Measurements from ENCODE around the gene IL12RB2. TPM values are rescaled to one million over a fixed set of nuclear protein-coding genes. Genes with fewer than 3 reads are reported as not detected.
"Not testable (repeated sequence)": the region's sequence is repeated elsewhere in the genome, so short reads cannot be mapped to it uniquely, and the experiment has no call there.

IL12RB2 gene
- polyA plus RNA-seq, 1 experiment: not detected

DNA sequence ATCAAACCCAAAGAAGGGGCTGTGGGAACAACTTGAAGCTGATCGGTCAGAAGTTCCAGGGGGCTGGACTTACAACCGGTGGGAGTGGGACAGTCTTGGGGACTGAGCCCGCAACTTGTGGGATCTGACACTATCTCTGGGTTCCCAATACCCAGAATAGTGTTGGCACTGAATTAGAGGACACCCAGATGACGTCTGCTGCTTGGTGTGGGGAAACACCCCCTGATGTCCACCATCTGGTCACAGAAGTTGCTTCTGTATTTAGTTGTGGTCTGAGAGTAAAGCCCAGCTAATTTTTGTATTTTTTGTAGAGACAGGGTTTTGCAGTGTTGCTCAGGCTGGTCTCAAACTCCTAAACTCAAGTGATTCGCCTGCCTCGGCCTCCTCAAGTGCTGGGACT, 93.8 kb downstream of the IL12RB2 start:
- CTCF ChIA-PET: interaction anchor here (1.0 kb wide), 1 partner anchor 10 kb away, joined by 3 read pairs; no protein-coding TSS in a partner anchor
- TF ChIP-seq, protein P1, sequence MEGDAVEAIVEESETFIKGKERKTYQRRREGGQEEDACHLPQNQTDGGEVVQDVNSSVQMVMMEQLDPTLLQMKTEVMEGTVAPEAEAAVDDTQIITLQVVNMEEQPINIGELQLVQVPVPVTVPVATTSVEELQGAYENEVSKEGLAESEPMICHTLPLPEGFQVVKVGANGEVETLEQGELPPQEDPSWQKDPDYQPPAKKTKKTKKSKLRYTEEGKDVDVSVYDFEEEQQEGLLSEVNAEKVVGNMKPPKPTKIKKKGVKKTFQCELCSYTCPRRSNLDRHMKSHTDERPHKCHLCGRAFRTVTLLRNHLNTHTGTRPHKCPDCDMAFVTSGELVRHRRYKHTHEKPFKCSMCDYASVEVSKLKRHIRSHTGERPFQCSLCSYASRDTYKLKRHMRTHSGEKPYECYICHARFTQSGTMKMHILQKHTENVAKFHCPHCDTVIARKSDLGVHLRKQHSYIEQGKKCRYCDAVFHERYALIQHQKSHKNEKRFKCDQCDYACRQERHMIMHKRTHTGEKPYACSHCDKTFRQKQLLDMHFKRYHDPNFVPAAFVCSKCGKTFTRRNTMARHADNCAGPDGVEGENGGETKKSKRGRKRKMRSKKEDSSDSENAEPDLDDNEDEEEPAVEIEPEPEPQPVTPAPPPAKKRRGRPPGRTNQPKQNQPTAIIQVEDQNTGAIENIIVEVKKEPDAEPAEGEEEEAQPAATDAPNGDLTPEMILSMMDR (IDR thresholded peaks at IDR 0.05; ENCODE audit: insufficient read depth, low read depth, low read length): no peak
- DNase-seq (ENCODE audit: low read depth): no peak
- Histone ChIP-seq H3K27me3 (ENCODE audit: control insufficient read depth, insufficient read depth, low read length) (no peaks in the 10 kb centered on the region), H3K36me3 (ENCODE audit: control insufficient read depth, insufficient read depth, low read length) (no peaks in the 10 kb centered on the region), H3K4me3 (ENCODE audit: low read depth, low read length) (no peak overlapping the region)
- POLR2A ChIA-PET: no interaction called here

- Histone ChIP-seq H3K27me3 (ENCODE audit: control insufficient read depth, insufficient read depth, low read length) (no peaks in the 10 kb centered on the region), H3K36me3 (ENCODE audit: control insufficient read depth, insufficient read depth, low read length) (no peaks in the 10 kb centered on the region), H3K4me3 (ENCODE audit: low read depth, low read length) (no peak overlapping the region)
- CTCF ChIA-PET: no interaction called here
- POLR2A ChIA-PET: no interaction called here
- TF ChIP-seq, protein P1 (IDR thresholded peaks at IDR 0.05; ENCODE audit: insufficient read depth, low read depth, low read length): no peak
- no peak for DNase-seq (ENCODE audit: low read depth)
Observed at GRCh38 chr1:67404212-67404620, 96.5 kb downstream of the IL12RB2 start.

- TF ChIP-seq, protein P1 (IDR thresholded peaks at IDR 0.05; ENCODE audit: insufficient read depth, low read depth, low read length): no peak
- Histone ChIP-seq H3K36me3 (ENCODE audit: control insufficient read depth, insufficient read depth, low read length) (no peaks in the 10 kb centered on the region), H3K4me3 (ENCODE audit: low read depth, low read length) (no peak overlapping the region), H3K27me3 (ENCODE audit: control insufficient read depth, insufficient read depth, low read length) (no peaks in the 10 kb centered on the region)
- CTCF ChIA-PET: interaction anchor here (1.9 kb wide), 1 partner anchor 29 kb away, joined by 3 read pairs; no protein-coding TSS in a partner anchor
- no peak for DNase-seq (ENCODE audit: low read depth)
- POLR2A ChIA-PET: interaction anchor here (0.6 kb wide), 1 partner anchor 9 kb away, joined by 8 read pairs; no protein-coding TSS in a partner anchor
Observed at GRCh38 chr1:67405473-67406245, 98.0 kb downstream of the IL12RB2 start.

GRCh38 chr1:67407498-67407897, 99.8 kb downstream of the IL12RB2 start:
- no peaks in the 10 kb centered on the region for H3K27me3 ChIP-seq (ENCODE audit: control insufficient read depth, insufficient read depth, low read length)
- TF ChIP-seq, protein P1 (IDR thresholded peaks at IDR 0.05; ENCODE audit: insufficient read depth, low read depth, low read length): no peak
- DNase-seq (ENCODE audit: low read depth): no peak
- H3K36me3 ChIP-seq (ENCODE audit: control insufficient read depth, insufficient read depth, low read length): no peaks in the 10 kb centered on the region
- no peak overlapping the region for H3K4me3 ChIP-seq (ENCODE audit: low read depth, low read length)
- POLR2A ChIA-PET: no interaction called here
- CTCF ChIA-PET: interaction anchor here (1.5 to 2.2 kb wide), 2 partner anchors 11 to 15 kb away, joined by 4 to 5 read pairs; no protein-coding TSS in a partner anchor

DNA sequence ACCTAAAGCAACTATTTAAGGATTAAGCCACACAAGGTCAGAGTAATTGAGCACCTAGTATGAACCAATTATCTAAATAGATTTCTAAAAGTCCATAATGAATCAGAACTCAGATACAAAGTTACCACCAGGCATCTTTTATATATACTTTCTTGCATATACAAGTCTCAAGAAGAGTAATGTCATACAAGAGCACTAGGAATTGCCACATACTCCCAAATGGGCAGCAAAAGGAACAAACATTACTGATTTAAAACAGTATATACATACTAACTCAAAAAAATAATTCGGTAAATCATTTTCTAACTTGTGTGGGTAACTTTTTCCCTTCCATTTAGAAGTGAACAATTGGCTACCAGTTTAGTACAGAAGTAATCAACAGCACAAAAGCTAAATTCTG, 100.5 kb downstream of the IL12RB2 start:
- H3K36me3 ChIP-seq (ENCODE audit: control insufficient read depth, insufficient read depth, low read length): no peaks in the 10 kb centered on the region
- POLR2A ChIA-PET: no interaction called here
- no peaks in the 10 kb centered on the region for H3K27me3 ChIP-seq (ENCODE audit: control insufficient read depth, insufficient read depth, low read length)
- no peak overlapping the region for H3K4me3 ChIP-seq (ENCODE audit: low read depth, low read length)
- CTCF ChIA-PET: interaction anchor here (1.5 to 2.2 kb wide), 3 partner anchors 11 to 15 kb away, joined by 4 to 5 read pairs (median 4); no protein-coding TSS in a partner anchor
- TF ChIP-seq, protein P1 (IDR thresholded peaks at IDR 0.05; ENCODE audit: insufficient read depth, low read depth, low read length): no peak
- no peak for DNase-seq (ENCODE audit: low read depth)

- H3K4me3 ChIP-seq (ENCODE audit: low read depth, low read length); H3K27me3 ChIP-seq (ENCODE audit: control insufficient read depth, insufficient read depth, low read length); CTCF ChIA-PET; DNase-seq (ENCODE audit: low read depth); POLR2A ChIA-PET; H3K36me3 ChIP-seq (ENCODE audit: control insufficient read depth, insufficient read depth, low read length): not testable (repeated sequence)
Observed at GRCh38 chr1:67413101-67413500, 105.4 kb downstream of the IL12RB2 start.
